H1 (cell line): Measurements from ENCODE around the gene CDH20. TPM values are rescaled to one million over a fixed set of nuclear protein-coding genes. Genes with fewer than 3 reads are reported as not detected.

ENCODE experiments used
- CTCF ChIA-PET: fragments of 300-600 bp; sonication (Branson Sonifier 250); formaldehyde crosslinking; loops from one replicate; lab custom pipeline; 2021; ENCODE audit not compliant: partially characterized antibody; lab: Charles Lee
- POLR2A ChIA-PET: fragments of 300-600 bp; sonication (Branson Sonifier 250); formaldehyde crosslinking; loops from one replicate; lab custom pipeline; 2021; ENCODE audit warnings: inconsistent platforms; ENCODE audit not compliant: partially characterized antibody; lab: Charles Lee
- DNase-seq, 2 experiments: peaks; one replicate each; pipeline versions ENCODE4 v3.0.0 to v3.0.0-alpha.2; 2010 to 2022; ENCODE audit warnings: low spot score in 2 of 2, low read depth in 1 of 2, mixed read lengths in 1 of 2
- FAIRE-seq: peaks from 2 replicates; lab custom pipeline; 2011; peaks lifted over from hg19 to GRCh38; lab: Jason Lieb, UNC
- H2AFZ ChIP-seq: 2 replicates; pipeline ENCODE4 v1.8.1; 2012; ENCODE audit warnings: low read length, inconsistent platforms
- H2AK5ac ChIP-seq: 2 replicates; pipeline ENCODE4 v1.6.1; 2013; ENCODE audit warnings: low read depth, low read length
- H2BK120ac ChIP-seq: replicated peaks from 2 replicates; pipeline ENCODE3; 2013; ENCODE audit warnings: low read depth, low read length, inconsistent platforms
- H2BK12ac ChIP-seq: 2 replicates; pipeline ENCODE4 v1.6.1; 2013; ENCODE audit warnings: low read depth, low read length
- H2BK15ac ChIP-seq: 2 replicates; pipeline ENCODE4 v1.6.1; 2013; ENCODE audit warnings: low read length
- H2BK20ac ChIP-seq: 2 replicates; pipeline ENCODE4 v1.6.1; 2013; ENCODE audit warnings: low read length
- H2BK5ac ChIP-seq: 2 replicates; pipeline ENCODE4 v1.6.1; 2013; ENCODE audit warnings: low read depth, low read length
- H3K14ac ChIP-seq: 2 replicates; pipeline ENCODE4 v1.6.1; 2013; ENCODE audit warnings: inconsistent platforms; ENCODE audit not compliant: insufficient read length
- H3K18ac ChIP-seq: 2 replicates; pipeline ENCODE4 v1.6.1; 2013; ENCODE audit warnings: low read length; ENCODE audit errors: extremely low read depth
- H3K23ac ChIP-seq: 2 replicates; pipeline ENCODE4 v1.6.1; 2013; ENCODE audit warnings: inconsistent platforms; ENCODE audit not compliant: insufficient read length
- H3K23me2 ChIP-seq: 2 replicates; pipeline ENCODE4 v1.6.1; 2013; ENCODE audit warnings: low read depth, low read length
- H3K27ac ChIP-seq: 2 replicates; pipeline ENCODE4 v1.6.1; 2011; ENCODE audit warnings: low read depth, low read length, inconsistent platforms
- H3K27me3 ChIP-seq, 4 experiments: replicated peaks in 1 of 4; 1 replicate in 1 of 4; 2 replicates in 3 of 4; pipeline versions ENCODE4 v1.6.1 to v1.8.1; 2011 to 2013; ENCODE audit warnings: low read length in 3 of 4, mild to moderate bottlenecking in 3 of 4, inconsistent platforms in 2 of 4, mixed read lengths in 2 of 4, moderate library complexity in 1 of 4; ENCODE audit not compliant: control insufficient read depth in 3 of 4, insufficient read depth in 3 of 4; ENCODE audit errors: extremely low read depth in 1 of 4
- H3K36me3 ChIP-seq, 4 experiments: 2 replicates each; pipeline versions ENCODE4 v1.6.1 to v1.8.1; 2011 to 2013; ENCODE audit warnings: mild to moderate bottlenecking in 4 of 4, low read length in 3 of 4, moderate library complexity in 2 of 4, control low read depth in 1 of 4, inconsistent platforms in 1 of 4; ENCODE audit not compliant: insufficient read depth in 4 of 4, control insufficient read depth in 2 of 4
- H3K4ac ChIP-seq: replicated peaks from 2 replicates; pipeline ENCODE3; 2013; ENCODE audit warnings: low read length, low read depth, mixed read lengths, inconsistent platforms; ENCODE audit not compliant: insufficient read length
- H3K4me1 ChIP-seq, 4 experiments: replicated peaks in 1 of 4; 1 replicate in 1 of 4; 2 replicates in 3 of 4; pipeline versions ENCODE4 v1.6.1 to v1.8.1; 2011 to 2013; ENCODE audit warnings: low read length in 3 of 4, inconsistent platforms in 2 of 4, mixed read lengths in 1 of 4; ENCODE audit not compliant: insufficient read depth in 4 of 4, control insufficient read depth in 3 of 4
- H3K4me2 ChIP-seq, 2 experiments: 2 replicates each; pipeline versions ENCODE4 v1.6.1 to v1.8.1; 2011 to 2013; ENCODE audit warnings: low read depth in 2 of 2, low read length in 2 of 2, control low read depth in 1 of 2, inconsistent platforms in 1 of 2, mild to moderate bottlenecking in 1 of 2; ENCODE audit not compliant: insufficient read depth in 1 of 2
- H3K4me3 ChIP-seq, 4 experiments: fragments of 200-600, 300-600 bp in 1 of 4; sonication (generic), shearing (Covaris generic), sonication (Bioruptor Twin) in 1 of 4; 2 replicates each; pipeline versions ENCODE4 v1.5.1 to v1.8.1; 2011 to 2016; ENCODE audit warnings: low read length in 4 of 4, low read depth in 3 of 4, control low read depth in 2 of 4, inconsistent platforms in 2 of 4, mild to moderate bottlenecking in 2 of 4, mixed read lengths in 1 of 4, moderate library complexity in 1 of 4; ENCODE audit not compliant: insufficient read depth in 2 of 4; ENCODE audit errors: extremely low read depth in 1 of 4
- H3K56ac ChIP-seq: replicated peaks from 2 replicates; pipeline ENCODE3; 2013; ENCODE audit warnings: low read depth, mild to moderate bottlenecking, mixed read lengths, low read length, inconsistent platforms; ENCODE audit not compliant: insufficient read length
- H3K79me1 ChIP-seq: 2 replicates; pipeline ENCODE4 v1.6.1; 2013; ENCODE audit warnings: low read depth, low read length, control low read depth
- H3K79me2 ChIP-seq, 2 experiments: 2 replicates each; pipeline versions ENCODE4 v1.6.1 to v1.8.1; 2012 to 2013; ENCODE audit warnings: low read length in 2 of 2, mild to moderate bottlenecking in 2 of 2, inconsistent platforms in 1 of 2; ENCODE audit not compliant: insufficient read depth in 2 of 2, control insufficient read depth in 1 of 2
- H3K9ac ChIP-seq, 4 experiments: replicated peaks in 1 of 4; 1 replicate in 1 of 4; 2 replicates in 3 of 4; pipeline versions ENCODE4 v1.6.1 to v1.8.1; 2011 to 2013; ENCODE audit warnings: low read depth in 3 of 4, low read length in 3 of 4, control low read depth in 2 of 4, mild to moderate bottlenecking in 2 of 4, moderate library complexity in 2 of 4, inconsistent platforms in 1 of 4; ENCODE audit errors: extremely low read depth in 1 of 4
- H3K9me3 ChIP-seq, 2 experiments: 2 replicates each; pipeline versions ENCODE4 v1.6.1 to v1.8.1; 2012 to 2013; ENCODE audit warnings: mild to moderate bottlenecking in 2 of 2, moderate library complexity in 2 of 2, control low read depth in 1 of 2, inconsistent platforms in 1 of 2, low read depth in 1 of 2, low read length in 1 of 2, mixed read lengths in 1 of 2; ENCODE audit not compliant: insufficient read depth in 2 of 2
- H4K20me1 ChIP-seq, 2 experiments: replicated peaks in 1 of 2; 2 replicates each; pipeline versions ENCODE3 to v1.8.1; 2011 to 2013; ENCODE audit warnings: inconsistent platforms in 2 of 2, low read length in 2 of 2, mild to moderate bottlenecking in 1 of 2; ENCODE audit not compliant: insufficient read depth in 2 of 2, control insufficient read depth in 1 of 2
- H4K5ac ChIP-seq: 2 replicates; pipeline ENCODE4 v1.6.1; 2013; ENCODE audit warnings: low read length, low read depth, mixed read lengths, inconsistent platforms; ENCODE audit not compliant: insufficient read length
- H4K8ac ChIP-seq: 2 replicates; pipeline ENCODE4 v1.8.0; 2013; ENCODE audit warnings: mild to moderate bottlenecking, moderate library complexity, low read length, inconsistent platforms; ENCODE audit not compliant: insufficient read depth; ENCODE audit errors: extremely low read depth
- H4K91ac ChIP-seq: replicated peaks from 2 replicates; pipeline ENCODE3; 2013; ENCODE audit warnings: low read length, mixed read lengths, inconsistent platforms; ENCODE audit not compliant: insufficient read length
- WGBS, 2 experiments: shearing (Covaris generic) in 1 of 2; methylation state at CpG; one replicate each; pipeline versions ENCODE4 v1.1.6 to v1.1.7; 2013 to 2015; ENCODE audit warnings: low lambda C conversion rate in 2 of 2, mixed read lengths in 2 of 2, inconsistent platforms in 1 of 2, low coverage in 1 of 2, missing lambda C conversion rate in 1 of 2; ENCODE audit not compliant: insufficient replicate concordance in 2 of 2, insufficient coverage in 1 of 2, insufficient read length in 1 of 2; ENCODE audit errors: extremely low coverage in 1 of 2, missing lambda C conversion rate in 1 of 2; 5-methylcytosine and 5-hydroxymethylcytosine counted together
- polyA plus RNA-seq, 7 experiments: library from polyadenylated mRNA; depleted of rRNA in 3 of 7; stranded (reverse) in 5 of 7; unstranded in 2 of 7; fragments of >200 nt in 5 of 7; fragments of 200-250 nt in 2 of 7; gene quantifications; 1 replicate in 5 of 7; 2 replicates in 1 of 7; 4 replicates in 1 of 7; pipeline versions ENCODE4 v1.2.1 to v1.2.3, GENCODE V29; 2011 to 2013; ENCODE audit warnings: missing spikeins in 2 of 7, mixed read lengths in 2 of 7
- total RNA-seq: library from RNA; stranded (reverse); fragmentation: NEBNext Ultra II Directional; extraction: Animal tissue kit (Norgen Biotek cat#: 25700); gene quantifications from 2 replicates; pipeline ENCODE4 v1.2.1, GENCODE V29; 2021

The CDH20 gene
- total and polyA plus RNA-seq, 2 of the 8 experiments (the other 6 are each of a cell fraction or from before 2014, with no cell fraction given), result 0.07 to 0.12 TPM

DNA sequence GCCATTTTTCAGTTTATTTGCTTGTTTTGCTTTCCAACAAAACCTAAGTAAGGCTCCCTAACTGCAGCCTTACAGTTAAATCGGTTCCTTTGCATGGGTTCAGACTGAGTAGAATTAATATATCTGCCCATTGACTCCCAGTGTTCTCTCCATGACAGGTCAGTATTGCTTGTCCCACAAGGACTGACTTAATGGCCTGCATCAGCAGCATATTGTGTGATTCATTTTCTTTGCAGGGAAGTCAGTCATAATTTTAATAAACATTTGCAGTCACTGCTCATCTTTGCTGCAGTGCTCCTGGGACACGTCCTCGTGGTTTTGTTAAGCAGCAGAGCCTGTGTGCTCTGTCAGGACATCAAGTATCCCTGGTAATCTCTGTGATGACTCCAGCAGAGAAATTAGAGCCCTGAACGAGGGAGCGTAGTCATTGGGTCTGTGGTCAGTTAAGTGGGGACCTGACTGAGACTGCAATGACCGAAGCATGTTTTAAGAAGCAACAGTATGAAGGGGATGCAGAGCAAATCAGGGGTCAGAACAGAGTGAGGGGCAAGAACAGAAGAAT, 93.3 kb downstream of the CDH20 start:
- H2BK15ac ChIP-seq, result no peak overlapping the region
- H2BK12ac ChIP-seq, result no peak overlapping the region
- H3K18ac ChIP-seq, result no peak overlapping the region
- H4K20me1 ChIP-seq, result no peaks in the 10 kb centered on the region
- no peak overlapping the region for H2AFZ ChIP-seq
- no peak overlapping the region for H4K8ac ChIP-seq
- no peaks in the 10 kb centered on the region for H3K79me2 ChIP-seq
- H3K4me2 ChIP-seq, result no peak overlapping the region
- H3K9me3 ChIP-seq, result no peaks in the 10 kb centered on the region
- H3K36me3 ChIP-seq, result no peaks in the 10 kb centered on the region
- ChIA-PET POLR2A (no interaction called here), CTCF (no interaction called here)
- no peak overlapping the region for H3K4me3 ChIP-seq
- no peak overlapping the region for H2AK5ac ChIP-seq
- no peak for DNase-seq
- H3K27me3 ChIP-seq, result no peaks in the 10 kb centered on the region
- H2BK5ac ChIP-seq, result no peak overlapping the region
- no peak overlapping the region for H3K9ac ChIP-seq
- no peak overlapping the region for H2BK120ac ChIP-seq
- H3K27ac ChIP-seq, result no peak overlapping the region
- H4K5ac ChIP-seq, result no peak overlapping the region
- H3K4ac ChIP-seq, result no peak overlapping the region
- no peak overlapping the region for H2BK20ac ChIP-seq
- H4K91ac ChIP-seq, result no peak overlapping the region
- no peak overlapping the region for H3K56ac ChIP-seq
- H3K79me1 ChIP-seq, result no peaks in the 10 kb centered on the region
- H3K23ac ChIP-seq, result no peak overlapping the region
- H3K23me2 ChIP-seq, result no peaks in the 10 kb centered on the region
- H3K14ac ChIP-seq, result no peak overlapping the region
- 90% methylated on average over 6 of the region's 6 CpGs; no CpG with 5 or more reads in 1 of the 2 experiments for WGBS, 2 experiments
- H3K4me1 ChIP-seq, result no peaks in the 10 kb centered on the region
- no peak for FAIRE-seq
